Activated T-helper 1 cell treated with Interleukin-2 at 50 U/mL for 16 hours (primary cell): ENCODE measurements around the gene ZNF331.

Experiments used
- DNase-seq: peaks from one replicate; pipeline ENCODE4 v3.0.0-alpha.2; 2020; ENCODE audit warnings: low read depth

The ZNF331 gene

GRCh38 chr19:53576941-53577653 is 39.2 kb downstream of the ZNF331 start:
- DNase-seq, result no peak

DNA sequence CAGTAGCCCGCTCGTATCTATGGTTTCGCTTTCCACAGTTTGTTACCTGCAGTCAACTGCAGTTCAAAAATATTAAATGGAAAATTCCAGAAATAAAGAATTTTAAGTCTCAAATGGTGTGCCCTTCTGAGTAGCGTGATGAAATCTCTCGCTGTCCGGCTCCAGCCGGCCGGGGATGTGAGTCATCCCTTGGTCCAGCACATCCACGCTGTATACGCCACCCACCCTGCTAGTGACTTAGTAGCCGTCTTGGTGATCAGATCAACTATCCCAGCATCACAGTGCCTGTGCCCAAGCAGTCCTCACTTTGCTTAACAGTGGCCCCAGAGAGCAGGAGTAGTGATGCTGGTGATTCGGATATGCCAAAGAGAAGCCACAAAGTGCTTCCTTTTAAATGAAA is 40.0 kb downstream of the ZNF331 start:
- DNase-seq, result no peak

DNA sequence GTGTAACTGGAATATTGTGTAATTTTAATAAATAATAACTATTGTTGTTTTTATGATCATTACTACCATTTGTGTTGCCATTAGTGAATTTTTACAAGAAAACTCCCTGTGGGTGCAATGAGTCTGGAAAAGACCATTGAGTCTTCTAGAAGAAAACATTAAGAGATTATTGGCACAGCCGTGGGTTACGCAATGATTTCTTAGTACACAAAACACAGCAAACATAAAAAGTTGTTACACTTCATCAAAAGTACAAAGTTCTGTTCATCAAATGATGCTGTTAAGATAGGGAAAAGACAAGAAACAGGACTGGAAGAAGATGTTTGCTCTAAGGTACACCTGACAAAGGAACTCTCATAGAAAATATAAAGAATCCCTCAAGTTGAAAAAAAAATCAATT is 41.6 kb downstream of the ZNF331 start:
- DNase-seq, result no peak

GRCh38 chr19:53580871-53581835 is 43.2 kb downstream of the ZNF331 start:
- no peak for DNase-seq

DNA sequence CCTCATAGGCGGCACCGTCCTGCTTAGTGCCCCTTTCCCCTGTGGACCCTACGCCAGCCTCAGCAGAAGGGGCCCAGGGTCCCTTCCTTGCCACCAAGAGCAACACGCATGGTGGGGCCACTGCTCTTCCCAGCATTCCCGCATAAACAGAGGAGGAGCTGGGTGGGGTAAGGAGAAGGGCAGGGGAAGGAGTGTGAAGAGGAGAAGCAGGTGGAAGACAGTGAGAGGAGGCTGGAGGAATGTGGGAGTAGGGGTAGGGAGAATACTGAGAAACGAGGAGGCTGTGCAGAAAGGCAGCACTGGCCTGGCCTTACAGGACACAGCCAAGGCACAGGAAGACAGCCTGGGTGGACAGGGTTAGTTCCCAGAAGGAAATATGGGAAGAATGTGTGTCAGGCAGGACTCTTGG is 43.9 kb downstream of the ZNF331 start:
- no peak for DNase-seq

DNA sequence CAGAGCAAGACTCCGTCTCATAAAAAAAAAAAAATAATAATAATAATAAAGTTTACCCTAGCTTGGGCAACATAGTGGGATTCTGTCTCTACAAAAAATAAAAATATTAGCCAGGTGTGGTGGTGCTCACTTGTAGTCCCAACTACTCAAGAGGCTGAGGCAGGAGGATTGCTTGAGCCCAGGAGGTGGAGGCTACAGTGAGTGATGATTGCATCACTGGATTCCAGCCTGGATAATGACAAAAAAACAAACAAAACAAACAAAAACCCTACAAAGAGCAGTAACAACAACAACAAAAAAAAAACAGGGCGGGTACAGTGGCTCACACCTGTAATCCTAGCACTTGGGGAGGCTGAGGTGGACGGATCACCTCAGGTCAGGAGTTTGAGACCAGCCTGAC is 45.2 kb downstream of the ZNF331 start:
- no peak for DNase-seq

GRCh38 chr19:53586277-53586691 is 48.3 kb downstream of the ZNF331 start:
- no peak for DNase-seq

GRCh38 chr19:53594811-53595509 is 57.0 kb downstream of the ZNF331 start:
- DNase-seq, result no peak

DNA sequence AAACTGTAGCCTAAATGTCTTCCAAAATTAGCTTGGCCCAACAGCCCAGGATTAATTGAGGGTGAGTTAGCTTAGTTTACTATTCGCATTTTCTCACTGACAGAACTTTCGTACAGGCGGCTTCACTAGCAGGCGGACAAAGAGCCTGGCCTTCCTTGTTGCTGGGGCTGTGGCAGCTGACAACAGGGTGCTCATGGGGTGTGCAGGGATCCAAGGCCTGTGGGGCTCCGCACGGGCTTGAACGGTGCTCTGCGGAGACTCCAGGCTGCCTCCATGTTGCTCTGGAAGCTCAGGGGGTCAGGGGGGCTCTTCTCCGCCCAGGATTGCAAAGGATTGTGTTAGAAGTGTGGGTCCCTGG is 57.5 kb downstream of the ZNF331 start:
- no peak for DNase-seq

DNA sequence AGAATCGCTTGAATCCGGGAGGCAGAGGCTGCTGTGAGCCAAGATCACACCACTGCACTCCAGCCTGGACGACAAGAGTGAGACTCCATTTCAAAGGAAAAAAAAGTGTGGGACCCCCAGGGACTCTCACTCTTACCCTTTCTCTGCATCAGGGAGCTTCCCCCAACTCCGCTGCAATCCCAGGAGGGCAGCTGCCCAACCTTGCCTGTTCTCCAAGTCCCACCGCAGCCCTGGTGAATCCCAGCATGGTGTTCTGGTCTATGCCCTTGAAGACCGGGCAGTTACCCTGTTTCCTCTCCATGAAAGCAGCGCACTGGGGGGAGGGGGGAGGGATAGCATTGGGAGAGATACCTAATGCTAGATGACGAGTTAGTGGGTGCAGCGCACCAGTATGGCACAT is 58.1 kb downstream of the ZNF331 start:
- no peak for DNase-seq

DNA sequence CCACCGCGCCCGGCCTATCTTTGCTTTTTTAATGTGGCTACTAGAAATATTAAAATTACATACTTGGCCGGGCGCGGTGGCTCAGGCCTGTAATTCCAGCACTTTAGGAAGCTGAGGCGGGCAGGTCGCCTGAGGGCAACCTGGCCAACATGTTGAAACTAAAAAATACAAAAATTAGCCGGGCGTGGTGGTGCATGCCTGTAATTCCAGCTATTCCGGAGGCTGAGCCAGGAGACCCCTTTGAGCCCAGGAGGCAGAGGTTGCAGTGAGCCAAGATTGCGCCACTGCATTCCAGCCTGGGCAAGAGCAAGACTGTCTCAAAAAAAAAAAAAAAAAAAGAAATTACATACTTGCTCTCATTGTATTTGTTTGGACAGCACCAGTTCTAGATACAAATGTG is 59.1 kb downstream of the ZNF331 start:
- DNase-seq, result no peak

GRCh38 chr19:53598361-53598760 is 60.4 kb downstream of the ZNF331 start:
- DNase-seq, result no peak

DNA sequence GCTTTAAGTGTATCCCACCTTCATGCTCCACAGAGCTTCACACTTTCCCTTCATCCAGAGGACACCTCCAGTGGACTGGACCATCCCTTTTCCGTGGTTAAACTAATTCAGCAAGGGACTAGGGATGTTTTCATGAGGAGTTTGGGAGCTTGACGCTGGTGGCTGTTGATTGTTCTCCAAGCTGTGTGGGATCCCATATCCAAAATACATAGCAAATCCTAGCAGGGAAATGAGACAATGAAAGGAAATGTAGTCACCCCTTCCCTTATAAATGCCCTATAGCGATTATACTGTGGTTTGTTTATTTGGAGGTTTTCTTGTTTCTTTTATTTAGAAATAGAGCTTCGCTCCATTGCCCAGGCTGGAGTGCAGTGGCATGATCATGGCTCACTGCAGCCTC is 62.3 kb downstream of the ZNF331 start:
- DNase-seq, result no peak

DNA sequence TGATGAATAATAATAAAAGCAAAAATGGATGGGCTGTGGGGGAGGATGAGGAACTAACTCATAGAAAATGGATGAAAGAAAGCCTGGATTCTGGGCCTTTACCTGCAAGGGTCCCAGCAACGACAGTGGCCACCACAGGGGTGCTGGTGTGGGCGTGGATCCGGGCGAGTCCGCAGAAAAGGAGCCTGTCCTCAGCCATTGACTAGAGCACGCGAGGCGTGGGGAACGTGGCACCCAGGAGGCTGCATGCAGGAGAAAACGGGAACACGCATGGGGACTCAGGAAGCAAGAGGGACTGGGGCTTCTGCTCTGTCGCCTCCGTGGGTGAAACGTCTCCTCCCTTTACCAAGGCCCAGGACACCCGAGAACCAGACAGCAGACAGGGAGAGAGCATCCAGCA is 68.1 kb downstream of the ZNF331 start:
- DNase-seq, result no peak

- DNase-seq, result no peak
Observed at GRCh38 chr19:53608381-53608780, 70.4 kb downstream of the ZNF331 start.

DNA sequence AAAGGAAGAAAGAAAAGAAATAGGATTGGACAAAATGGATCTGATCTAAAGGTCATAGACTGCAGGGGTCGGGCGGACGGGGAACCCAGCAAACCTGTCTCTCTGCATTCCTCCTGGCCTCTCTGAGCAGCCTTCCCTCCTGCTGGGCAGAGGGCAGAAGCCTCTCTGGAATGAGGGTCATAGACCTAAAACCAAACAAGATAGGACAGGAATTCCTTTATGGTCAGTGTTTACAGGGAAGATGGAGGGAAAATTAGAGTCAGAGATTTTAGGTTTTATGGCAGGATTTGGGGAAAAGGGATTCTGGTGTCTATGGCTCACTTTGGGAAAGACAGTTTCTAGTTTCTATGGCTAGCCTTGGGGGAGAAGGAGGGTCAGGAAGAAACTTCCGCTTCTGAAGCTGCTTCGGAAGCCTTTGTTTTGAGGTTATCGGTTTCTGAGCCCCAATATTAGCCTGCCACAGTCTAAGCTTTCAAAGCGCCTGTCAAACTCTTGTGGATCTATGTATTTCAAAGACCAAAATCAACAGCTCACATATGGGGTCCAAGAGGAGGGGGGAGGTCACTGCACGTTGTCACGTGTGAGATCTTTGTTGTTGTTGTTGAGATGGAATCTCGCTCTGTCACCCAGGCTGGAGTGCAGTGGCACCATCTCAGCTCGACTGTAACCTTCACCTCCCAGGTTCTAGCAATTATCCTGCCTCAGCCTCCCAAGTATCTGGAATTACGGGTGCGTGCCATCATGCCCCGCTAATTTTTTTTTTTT is 75.0 kb downstream of the ZNF331 start:
- DNase-seq, result no peak

- DNase-seq, result no peak
Observed at GRCh38 chr19:53621885-53622740, 84.2 kb downstream of the ZNF331 start.

GRCh38 chr19:53624771-53625545 is 87.0 kb downstream of the ZNF331 start:
- no peak for DNase-seq

- no peak for DNase-seq
Observed at GRCh38 chr19:53626486-53626885, 88.5 kb downstream of the ZNF331 start.

DNA sequence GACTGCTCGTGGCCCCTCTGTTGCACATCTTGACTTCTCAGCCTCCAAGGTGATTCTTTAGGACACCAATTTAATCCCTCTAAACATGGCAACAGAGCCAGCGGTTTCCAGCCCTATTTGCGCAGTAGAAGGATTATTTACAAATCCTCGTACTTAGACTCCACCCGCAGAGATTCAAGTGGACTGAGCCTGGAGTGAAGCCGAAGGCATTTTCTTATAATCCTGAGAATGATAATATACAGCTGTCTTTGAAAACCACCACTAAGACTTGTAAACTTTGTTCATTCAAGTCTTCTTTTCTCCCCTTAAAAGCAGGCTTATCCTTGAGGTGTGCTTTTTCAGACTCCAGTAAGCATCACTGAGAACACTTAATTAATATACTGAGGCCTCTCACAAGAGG is 89.0 kb downstream of the ZNF331 start:
- no peak for DNase-seq
